ENCODE results near the gene LRP1-AS.
"Not testable (repeated sequence)": the region's sequence is repeated elsewhere in the genome, so short reads cannot be mapped to it uniquely, and the experiment has no call there.

LRP1-AS gene

DNA sequence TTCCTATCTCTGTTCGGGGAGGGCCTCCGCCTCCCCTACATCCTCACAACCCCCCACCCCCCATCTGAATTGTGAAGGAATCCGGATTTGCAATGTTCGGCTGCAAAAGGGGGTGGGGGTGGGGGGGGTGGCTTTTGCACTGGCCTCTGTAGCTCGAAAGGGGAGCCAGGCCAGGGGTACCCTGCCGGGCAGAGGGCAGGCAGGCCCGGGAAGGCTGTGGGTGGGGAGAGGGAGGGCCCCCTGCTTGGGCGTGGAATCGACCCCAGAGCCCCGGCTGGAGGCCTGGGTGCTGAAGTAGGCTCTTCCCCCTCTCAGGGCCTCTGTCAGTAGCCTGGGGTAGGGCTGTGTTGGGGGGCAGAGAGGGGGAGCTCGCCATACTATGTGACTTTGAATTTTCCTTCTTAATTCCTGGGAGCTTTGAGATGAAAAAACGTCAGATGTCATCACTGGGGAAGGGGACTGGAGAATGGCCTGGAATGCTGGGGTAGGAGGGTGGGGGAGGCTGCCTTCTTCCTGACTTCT is 18.0 kb downstream of the LRP1-AS start:
- DNase-seq = peak in 2 of 42 donors; percentile 23 to 32
- intact Hi-C loops (cut with DNase I) = loop anchor here (5.0 kb wide), 1 partner anchor 53 kb away; no protein-coding TSS in a partner anchor

DNA sequence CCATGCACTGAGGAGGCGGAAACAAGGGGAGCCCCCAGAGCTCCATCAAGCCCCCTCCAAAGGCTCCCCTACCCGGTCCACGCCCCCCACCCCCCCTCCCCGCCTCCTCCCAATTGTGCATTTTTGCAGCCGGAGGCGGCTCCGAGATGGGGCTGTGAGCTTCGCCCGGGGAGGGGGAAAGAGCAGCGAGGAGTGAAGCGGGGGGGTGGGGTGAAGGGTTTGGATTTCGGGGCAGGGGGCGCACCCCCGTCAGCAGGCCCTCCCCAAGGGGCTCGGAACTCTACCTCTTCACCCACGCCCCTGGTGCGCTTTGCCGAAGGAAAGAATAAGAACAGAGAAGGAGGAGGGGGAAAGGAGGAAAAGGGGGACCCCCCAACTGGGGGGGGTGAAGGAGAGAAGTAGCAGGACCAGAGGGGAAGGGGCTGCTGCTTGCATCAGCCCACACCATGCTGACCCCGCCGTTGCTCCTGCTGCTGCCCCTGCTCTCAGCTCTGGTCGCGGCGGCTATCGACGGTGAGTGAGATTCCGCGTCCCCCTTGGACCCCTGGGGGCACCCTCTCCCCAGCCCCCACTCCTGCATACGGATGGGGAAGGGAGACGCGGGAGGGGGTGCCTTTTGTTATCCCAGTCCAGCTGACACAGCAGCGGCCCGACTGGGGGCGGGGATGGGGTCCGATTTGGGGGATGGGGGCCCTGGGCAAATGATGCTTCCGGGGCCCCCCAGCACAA is 18.7 kb downstream of the LRP1-AS start:
- intact Hi-C loops (cut with DNase I) = loop anchor here (5.0 kb wide), 1 partner anchor 54 kb away; no protein-coding TSS in a partner anchor
- DNase-seq = peak in 5 of 42 donors; percentile 26 to 64 (median 45)

DNA sequence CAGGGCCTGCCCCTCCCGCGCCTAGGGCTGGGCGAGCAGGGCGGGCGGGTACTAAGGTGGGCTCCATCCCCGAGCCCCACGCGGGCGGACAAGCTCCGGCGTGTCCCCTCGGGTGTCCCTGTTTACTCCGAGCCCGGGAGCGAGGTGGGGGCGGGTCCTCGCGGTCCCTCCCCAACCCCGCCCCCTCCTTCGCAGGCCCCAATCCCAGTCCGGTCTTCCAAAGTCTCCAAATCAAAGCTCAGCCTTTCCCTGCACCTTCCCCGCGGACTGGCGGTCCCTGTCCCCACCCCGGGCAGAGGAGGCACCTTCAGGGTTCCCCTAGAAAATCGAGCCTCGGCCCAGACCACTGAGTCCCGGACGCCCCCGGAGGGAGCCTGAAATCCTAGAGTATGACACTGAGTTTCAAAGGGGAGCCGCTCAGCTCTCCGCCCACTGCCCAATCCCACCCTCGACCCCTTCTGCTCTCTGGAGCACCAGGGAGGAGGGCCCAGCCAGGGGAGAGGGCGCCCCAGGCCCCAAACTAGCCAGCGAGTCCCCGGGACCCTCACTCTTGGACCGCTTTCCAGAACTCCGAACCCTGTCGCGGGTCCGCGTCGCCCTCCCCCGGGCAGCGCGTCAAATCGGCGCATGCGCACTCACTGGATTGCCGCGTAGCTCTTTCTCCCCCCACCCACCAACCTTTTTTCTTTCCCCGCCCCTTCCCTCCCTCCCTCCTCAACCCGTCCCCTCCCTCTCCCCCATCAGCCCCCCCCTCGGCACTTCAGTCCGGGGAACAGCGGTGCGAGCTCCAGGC is 19.5 kb downstream of the LRP1-AS start, which contains the start of gene LRP1:
Gene LRP1 (plus strand): TSS at position 758 of the 793 bp plus-strand sequence. CDS start 482 bp downstream, outside the sequence.
- intact Hi-C loops (cut with DNase I) = loop anchor here (5.0 kb wide), 1 partner anchor 54 kb away; no protein-coding TSS in a partner anchor

DNA sequence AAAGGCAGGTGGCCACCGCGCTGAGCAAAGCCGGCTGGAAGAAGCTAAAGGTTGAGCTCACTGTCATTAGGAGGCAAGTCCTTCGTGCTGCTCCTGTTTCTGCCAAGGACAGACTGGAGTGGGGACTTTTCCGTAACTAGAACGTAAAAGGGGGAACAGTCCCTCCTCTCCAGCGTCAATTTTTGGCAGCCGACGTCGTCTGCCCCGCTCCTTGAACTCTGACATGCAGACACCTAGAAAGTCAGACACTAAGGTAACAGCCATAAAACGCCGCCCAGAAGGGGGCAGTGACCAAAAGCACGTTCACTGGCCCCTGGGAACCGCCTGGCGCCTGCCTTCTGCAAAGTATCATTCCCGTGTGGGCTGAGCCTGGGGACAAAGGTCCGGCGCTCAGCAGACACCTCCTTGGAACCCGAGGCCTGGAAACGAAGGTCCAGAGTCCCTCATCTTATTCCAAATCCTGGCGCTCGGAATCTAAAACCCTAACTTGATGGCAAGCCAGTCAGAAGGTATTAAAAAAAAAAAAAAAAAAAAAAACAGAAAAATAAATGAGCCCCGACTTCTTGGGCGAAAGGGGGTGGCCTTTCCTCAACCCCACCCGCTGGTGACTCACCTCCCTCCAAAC is 20.2 kb downstream of the LRP1-AS start:
- intact Hi-C loops (cut with DNase I) = loop anchor here (5.0 kb wide), 1 partner anchor 55 kb away; no protein-coding TSS in a partner anchor
- peak in 40 of 42 donors; percentile 28 to 85 (median 58) for DNase-seq

More for the DNA sequence above, 19.5 kb downstream of the LRP1-AS start, which contains the start of gene LRP1:
- peak; percentile 55 to 94 (median 85) for DNase-seq

DNA sequence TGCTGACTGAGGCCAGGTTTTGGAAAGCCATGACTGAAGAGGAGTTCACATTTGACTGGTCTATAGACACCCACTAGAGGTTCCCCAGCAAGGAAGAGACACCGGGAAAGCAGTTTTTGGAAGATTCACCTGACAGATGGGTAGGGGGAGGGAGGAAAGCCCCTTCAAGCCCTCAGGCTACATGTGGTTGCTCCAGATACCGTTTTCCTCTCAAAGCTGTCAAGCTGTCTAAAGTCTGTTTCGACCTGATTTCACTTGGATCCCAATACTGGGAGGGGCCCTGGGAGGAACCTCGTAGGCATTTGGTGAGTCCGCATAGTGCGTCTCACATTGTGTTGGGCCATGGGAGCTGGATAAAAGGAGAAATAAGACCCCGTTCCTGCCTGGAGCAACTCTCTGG is 20.9 kb downstream of the LRP1-AS start:
- intact Hi-C loops (cut with DNase I) = loop anchor here (5.0 kb wide), 1 partner anchor 56 kb away; no protein-coding TSS in a partner anchor
- DNase-seq = no peak

DNA sequence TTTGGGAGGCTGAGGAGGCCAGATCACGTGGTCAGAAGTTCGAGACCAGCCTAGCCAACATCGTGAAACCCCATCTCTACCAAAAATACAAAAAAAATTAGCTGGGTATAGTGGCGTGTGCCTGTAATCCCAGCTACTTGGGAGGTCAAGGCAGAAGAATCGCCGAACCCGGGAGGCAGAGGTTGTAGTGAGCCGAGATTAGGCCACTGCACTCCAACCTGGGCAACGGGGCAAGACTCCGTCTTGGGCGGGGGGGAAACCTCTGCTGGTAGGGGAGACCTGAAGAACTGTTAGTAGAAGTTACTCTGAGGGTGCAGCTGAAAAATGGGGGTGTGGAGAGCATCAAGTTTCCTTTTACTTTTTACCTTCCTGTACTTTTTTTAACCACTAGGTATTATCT is 21.4 kb downstream of the LRP1-AS start:
- intact Hi-C loops (cut with DNase I) = loop anchor here (5.0 kb wide), 1 partner anchor 56 kb away; no protein-coding TSS in a partner anchor
- DNase-seq = no peak

DNA sequence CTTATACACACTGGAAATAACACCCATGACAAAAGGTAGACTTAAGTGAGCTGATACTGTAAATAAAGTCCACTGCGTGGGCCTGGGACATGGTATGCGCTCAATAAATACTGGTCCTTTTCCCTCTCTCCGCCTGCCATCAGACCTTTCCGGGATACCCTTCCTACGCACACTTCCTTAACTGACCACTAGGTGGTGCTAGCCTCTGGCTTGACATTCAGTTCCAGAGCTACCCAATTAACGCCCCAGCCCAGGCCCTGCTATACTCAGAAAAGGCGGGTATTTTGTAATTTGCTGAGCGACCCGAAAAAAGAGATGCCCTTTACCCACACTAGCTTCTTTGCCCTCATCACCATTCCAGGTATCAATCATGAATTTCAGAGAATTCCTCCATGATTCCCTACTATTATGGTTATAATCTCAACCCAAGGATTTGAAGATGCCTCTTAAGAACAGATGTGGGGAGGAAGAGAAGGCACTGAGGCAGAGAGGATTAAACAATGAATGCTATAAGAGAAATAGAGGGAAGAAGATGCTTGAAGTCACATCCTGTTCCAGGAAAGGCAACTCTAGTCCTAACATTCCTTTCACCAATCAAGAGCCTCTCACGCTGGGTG is 23.1 kb downstream of the LRP1-AS start:
- DNase-seq = peak in 41 of 42 donors; percentile 46 to 96 (median 84)
- intact Hi-C loops (cut with DNase I) = no loop called here

DNA sequence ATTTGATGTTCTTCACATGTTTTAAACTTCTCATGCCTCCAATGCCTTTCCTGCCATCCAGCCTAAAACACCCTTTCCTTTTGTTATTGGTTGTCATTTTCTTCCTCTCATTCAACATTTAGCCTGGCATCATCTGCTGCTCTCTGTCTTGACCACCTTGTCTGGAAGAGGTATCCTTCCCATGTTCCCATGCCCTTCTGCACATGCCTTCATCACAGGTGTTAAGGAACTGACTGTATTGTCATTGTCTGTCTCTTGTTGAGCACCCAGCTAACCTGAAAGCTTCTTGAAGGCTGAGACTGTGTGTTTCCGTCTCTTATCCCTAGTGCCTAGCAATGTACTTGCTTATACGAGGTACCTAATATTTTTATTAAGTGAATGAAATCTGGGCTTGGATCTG is 23.6 kb downstream of the LRP1-AS start:
- intact Hi-C loops (cut with DNase I) = no loop called here
- no peak for DNase-seq

DNA sequence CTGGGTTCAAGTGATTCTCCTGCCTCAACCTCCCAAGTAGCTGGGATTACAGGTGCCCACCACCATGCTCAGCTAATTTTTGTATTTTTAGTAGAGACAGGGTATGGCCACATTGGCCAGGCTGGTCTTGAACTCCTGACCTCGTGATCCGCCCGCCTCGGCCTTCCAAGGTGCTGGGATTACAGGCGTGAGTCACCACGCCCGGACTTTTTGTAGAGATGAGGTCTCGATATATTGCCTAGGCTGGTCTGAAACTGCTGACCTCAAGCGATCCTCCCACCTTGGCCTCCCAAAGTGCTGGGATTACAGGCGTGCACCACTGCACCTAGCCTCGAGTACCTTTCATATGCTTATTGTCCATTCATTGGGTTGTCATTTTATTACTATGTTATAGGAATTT is 26.7 kb downstream of the LRP1-AS start:
- DNase-seq; intact Hi-C loops (cut with DNase I): not testable (repeated sequence)

DNA sequence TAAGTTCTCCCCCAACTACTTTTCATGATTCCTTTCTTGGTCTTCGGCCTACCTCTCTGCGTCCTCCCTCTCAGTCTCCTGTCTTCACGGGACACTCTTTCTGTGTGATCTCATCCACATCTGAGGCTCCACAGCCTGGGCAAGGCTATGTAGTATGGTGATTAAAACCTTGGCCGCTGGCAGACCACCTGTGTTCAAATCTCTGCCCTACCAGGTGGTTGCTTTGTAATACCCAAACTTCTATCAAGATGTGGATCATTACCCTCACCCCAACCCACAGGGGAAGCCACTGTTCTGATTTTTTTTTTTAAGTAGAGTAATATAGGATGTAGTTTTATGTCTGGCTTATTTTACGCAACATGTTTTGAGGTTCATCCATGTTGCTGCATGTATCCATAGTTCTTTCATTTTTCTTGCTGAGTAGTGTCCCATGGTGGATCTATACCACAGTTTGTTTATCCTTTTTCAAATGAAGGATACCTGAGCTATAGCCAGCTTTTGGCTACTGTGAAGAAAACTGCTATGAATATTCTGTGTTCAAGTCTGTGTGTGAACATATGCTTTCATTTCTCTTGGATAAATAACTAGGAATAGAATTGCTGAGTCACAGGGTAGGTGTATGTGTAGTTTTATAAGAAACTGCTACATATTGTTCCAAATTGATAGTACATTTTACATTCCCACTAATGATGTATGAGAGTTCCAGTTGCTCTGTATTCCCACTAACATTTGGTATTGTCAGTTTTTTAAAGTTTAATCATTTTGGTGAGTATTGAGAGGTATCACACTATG is 27.9 kb downstream of the LRP1-AS start:
- intact Hi-C loops (cut with DNase I) = no loop called here
- no peak for DNase-seq

DNA sequence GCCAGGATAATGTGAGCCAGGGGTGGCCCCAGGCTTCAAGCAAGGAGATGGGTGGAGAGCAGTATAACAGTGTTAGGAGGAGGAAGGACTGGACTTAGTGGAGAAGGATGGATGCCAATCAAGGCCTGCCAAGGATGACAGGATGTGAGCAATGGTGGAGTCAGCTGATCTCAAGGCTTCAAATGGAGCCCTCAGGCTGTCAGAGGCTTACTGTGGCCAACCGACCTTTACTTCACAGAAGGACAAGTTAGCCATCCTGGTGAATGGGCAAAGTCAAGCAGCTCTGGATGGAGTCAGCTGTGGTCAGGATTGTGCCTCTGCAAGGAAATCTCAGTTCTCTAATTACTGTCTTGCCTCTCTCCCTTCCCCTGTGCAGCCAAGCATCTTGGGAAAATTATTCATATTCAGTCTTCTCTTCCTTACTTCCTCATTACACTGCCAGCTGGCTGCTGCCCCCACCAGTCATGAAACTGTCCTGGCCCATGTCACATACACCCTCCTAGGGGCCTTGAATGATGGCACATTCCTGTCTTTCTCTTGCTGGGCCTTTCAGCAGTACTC is 28.6 kb downstream of the LRP1-AS start:
- no peak for DNase-seq
- intact Hi-C loops (cut with DNase I) = no loop called here

DNA sequence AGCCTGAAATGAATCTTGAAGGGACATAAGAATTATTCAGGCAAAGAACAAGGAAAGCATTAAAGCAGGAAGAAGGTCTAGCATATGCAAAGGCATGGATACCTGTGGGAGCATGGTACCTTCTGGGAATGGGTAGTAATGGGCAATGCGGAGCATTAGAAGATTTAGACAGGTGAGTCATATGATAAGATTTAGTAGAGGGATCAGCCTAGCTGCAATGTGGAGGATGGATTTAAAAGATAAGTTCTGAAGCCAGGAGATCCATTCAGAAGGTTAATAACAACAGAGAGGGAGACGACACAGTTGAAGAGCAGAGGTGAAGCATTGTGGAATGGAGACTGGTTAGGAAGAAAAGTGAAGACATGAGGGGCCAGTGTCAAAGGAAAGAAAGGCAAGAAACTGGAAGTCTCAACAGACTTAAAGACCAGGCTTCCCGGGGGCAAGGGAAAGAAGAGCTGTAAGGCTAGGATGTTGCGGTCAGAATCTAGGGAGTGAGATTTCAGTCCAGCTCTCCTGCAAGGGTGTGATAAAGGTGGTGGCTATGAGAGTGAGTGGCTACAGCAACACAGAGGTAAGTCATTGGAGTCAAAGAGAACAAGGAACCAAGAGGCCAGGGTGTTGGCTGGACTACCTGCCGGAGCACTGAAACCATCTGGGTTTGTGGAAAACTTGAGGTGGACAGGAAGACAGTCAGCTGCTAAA is 30.7 kb downstream of the LRP1-AS start:
- intact Hi-C loops (cut with DNase I) = no loop called here

DNA sequence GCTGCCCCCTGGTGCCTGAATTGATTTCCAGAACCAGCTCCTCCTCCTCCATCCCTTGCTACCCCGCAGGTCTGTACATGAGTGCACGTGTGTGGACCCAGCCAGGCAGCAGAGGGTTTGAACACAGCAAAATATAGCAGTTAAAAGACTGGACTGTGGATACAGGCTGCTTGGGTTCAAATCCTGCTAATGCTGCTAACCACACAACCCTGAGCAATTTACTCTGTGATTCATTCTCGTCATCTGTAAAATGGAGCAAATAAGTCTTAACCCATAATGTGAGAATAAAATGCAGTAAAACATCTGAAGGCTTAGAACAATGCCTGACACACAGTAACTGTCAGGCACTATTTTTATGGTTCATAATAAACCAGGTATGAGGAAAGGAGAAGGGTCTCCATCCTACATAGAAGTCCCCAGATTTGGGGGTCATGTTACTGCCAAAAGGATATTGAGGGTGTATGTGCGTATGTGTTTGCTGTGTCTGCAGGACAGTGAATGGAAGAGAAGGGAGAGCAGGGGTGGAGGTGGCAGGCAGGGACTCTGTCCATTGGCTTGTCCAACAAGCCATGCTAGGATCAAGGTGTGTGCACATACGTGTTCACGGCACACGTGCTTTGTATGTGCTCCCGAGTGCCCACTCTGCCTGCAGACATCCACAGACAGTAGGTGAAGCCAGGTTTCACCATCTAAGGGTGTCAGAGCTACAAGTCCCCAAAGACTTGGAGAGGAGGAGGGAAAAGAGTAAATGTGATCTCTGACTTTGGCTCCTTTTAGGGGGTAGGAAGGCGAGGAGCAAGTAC is 34.7 kb downstream of the LRP1-AS start:
- peak in 25 of 42 donors; percentile 76 to 93 (median 86) for DNase-seq
- intact Hi-C loops (cut with DNase I) = loop anchor here (2.0 kb wide), 1 partner anchor 44 kb away; no protein-coding TSS in a partner anchor

More for the DNA sequence above, 30.7 kb downstream of the LRP1-AS start:
- no peak for DNase-seq

DNA sequence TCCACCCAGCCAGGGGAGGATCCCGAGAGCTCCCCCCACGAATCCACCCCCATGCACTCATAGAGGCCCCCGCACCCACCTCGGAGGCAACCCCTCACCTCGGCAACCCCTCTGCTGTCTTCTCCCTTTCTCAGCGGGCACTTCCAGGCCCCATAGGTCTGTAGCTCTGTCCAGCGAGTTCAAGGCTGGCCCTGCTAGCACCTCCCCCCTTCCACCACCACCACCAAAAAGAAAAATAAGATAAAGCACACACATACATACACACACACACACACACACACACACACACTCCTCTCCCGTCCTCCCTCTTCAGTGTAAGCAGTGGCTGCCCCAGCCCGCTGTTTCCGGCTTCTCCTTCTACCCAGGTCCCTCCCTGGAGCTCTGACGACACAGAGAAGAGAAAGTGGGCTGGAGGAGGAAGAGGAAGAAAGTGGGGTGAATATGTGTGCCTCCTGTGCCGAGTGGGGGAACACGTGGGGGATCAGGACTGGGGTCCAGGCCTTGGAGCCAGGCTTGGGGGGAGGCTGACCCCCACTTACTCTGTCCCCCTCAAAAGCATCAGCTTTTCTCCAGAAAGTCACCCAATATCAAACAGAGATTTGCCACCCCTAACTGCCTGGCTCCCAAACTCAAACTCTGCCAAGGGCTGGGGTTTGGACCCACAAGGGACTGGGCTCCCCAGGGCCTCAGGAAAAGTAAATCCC is 36.2 kb downstream of the LRP1-AS start, which contains the start of gene STAT6:
Gene STAT6 (minus strand): TSS at position 332 of the 704 bp plus-strand sequence. CDS start 3,084 bp downstream, outside the sequence.
- intact Hi-C loops (cut with DNase I) = no loop called here
- DNase-seq = peak in 40 of 42 donors; percentile 36 to 87 (median 68)
